A549 (cell line): ENCODE measurements around the gene LOXHD1. TPM values are rescaled to one million over a fixed set of nuclear protein-coding genes. Genes with fewer than 3 reads are reported as not detected.

Source experiments
- ATAC-seq, 2 experiments: fragments of 200-7000 bp in 1 of 2; fragments of >200 bp in 1 of 2; cut with Nextera tagmentation in 1 of 2; cut with Tn5 transposase in 1 of 2; 3 replicates each; pipeline versions ENCODE4 v1.8.0 to v1.9.1; 2018 to 2020; ENCODE audit warnings: mild to moderate bottlenecking in 1 of 2, moderate library complexity in 1 of 2
- CTCF ChIA-PET: fragments of 300-600 bp; sonication (Branson Sonifier 250); formaldehyde crosslinking; extraction: SDS; loops from one replicate; lab custom pipeline; 2021; ENCODE audit warnings: antibody characterized with exemption, inconsistent platforms; lab: Yijun Ruan, JAX
- POLR2A ChIA-PET: fragments of 350-600 bp; formaldehyde crosslinking; extraction: SDS; loops from one replicate; lab custom pipeline; 2021; ENCODE audit warnings: antibody characterized with exemption, inconsistent platforms; lab: Yijun Ruan, JAX
- DNase-seq, 2 experiments: peaks; one replicate each; pipeline versions ENCODE4 v3.0.0 to v3.0.0-alpha.2; 2011 to 2016; ENCODE audit warnings: low read depth in 1 of 2, low spot score in 1 of 2
- FAIRE-seq: peaks from 2 replicates; lab custom pipeline; 2011; peaks lifted over from hg19 to GRCh38; lab: Jason Lieb, UNC
- H3K27ac ChIP-seq, 2 experiments: fragments of >200 bp; sonication (Bioruptor Twin); formaldehyde crosslinking; 3 replicates each; pipeline ENCODE4 v1.5.1; 2016 to 2017
- H3K4me1 ChIP-seq: fragments of >200 bp; sonication (Bioruptor Twin); formaldehyde crosslinking; 3 replicates; pipeline ENCODE4 v1.6.1; 2016
- H3K4me2 ChIP-seq: fragments of >200 bp; sonication (Bioruptor Twin); formaldehyde crosslinking; 3 replicates; pipeline ENCODE4 v1.6.1; 2016
- H3K4me3 ChIP-seq: fragments of >200 bp; sonication (Bioruptor Twin); formaldehyde crosslinking; 3 replicates; pipeline ENCODE4 v1.5.1; 2016
- H3K9me3 ChIP-seq: fragments of >200 bp; sonication (Bioruptor Twin); formaldehyde crosslinking; 3 replicates; pipeline ENCODE4 v1.6.1; 2016
- CBX8 ChIP-seq: fragments of 200-600 bp; sonication (generic); IDR thresholded peaks from 2 replicates; pipeline ENCODE4 v1.6.1; 2016
- EHF ChIP-seq: fragments of 250-450 bp; sonication (Bioruptor Pico); IDR thresholded peaks from 2 replicates; pipeline ENCODE4 v1.5.0; 2020; ENCODE audit warnings: mild to moderate bottlenecking
- EHMT2 ChIP-seq: fragments of 200-600 bp; sonication (generic); IDR thresholded peaks from 2 replicates; pipeline ENCODE4 v1.6.1; 2016; ENCODE audit warnings: antibody characterized with exemption, low read depth, mild to moderate bottlenecking, moderate library complexity
- EP300 ChIP-seq, 2 experiments: fragments of >200 bp; sonication (Bioruptor Twin); formaldehyde crosslinking; IDR thresholded peaks; 2 replicates in 1 of 2; 3 replicates in 1 of 2; pipeline ENCODE4 v1.6.1; 2016 to 2017
- FOSL2 ChIP-seq, 2 experiments: fragments of 450-650 bp in 1 of 2; fragments of >200 bp in 1 of 2; sonication (Bioruptor Twin) in 1 of 2; formaldehyde crosslinking; IDR thresholded peaks; 2 replicates each; pipeline versions ENCODE4 v1.5.0 to v1.6.1; 2016 to 2020; ENCODE audit warnings: mild to moderate bottlenecking in 1 of 2, moderate library complexity in 1 of 2
- HDAC2 ChIP-seq: fragments of 200-600 bp; sonication (generic); IDR thresholded peaks from 2 replicates; pipeline ENCODE4 v1.6.1; 2016
- HEYL ChIP-seq: fragments of 250-450 bp; sonication (Bioruptor Pico); IDR thresholded peaks from 2 replicates; pipeline ENCODE4 v1.8.0; 2021; ENCODE audit warnings: mild to moderate bottlenecking, moderate library complexity
- HOXB5 ChIP-seq: fragments of 250-450 bp; sonication (Bioruptor Pico); IDR thresholded peaks from 2 replicates; pipeline ENCODE4 v1.5.0; 2020; ENCODE audit warnings: mild to moderate bottlenecking, moderate library complexity
- MAFK ChIP-seq: fragments of 450-650 bp; IDR thresholded peaks from 2 replicates; pipeline ENCODE4 v1.6.1; 2014; ENCODE audit not compliant: partially characterized antibody
- MAX ChIP-seq: IDR thresholded peaks from 2 replicates; pipeline ENCODE4 v1.6.1; 2012
- POLR2AphosphoS2 ChIP-seq: conservative IDR thresholded peaks from 2 replicates; pipeline ENCODE4 v1.6.1; 2012; ENCODE audit warnings: low read length, improper control_type of control experiment, inconsistent platforms
- REST ChIP-seq: fragments of 200-600 bp; sonication (generic); IDR thresholded peaks from 2 replicates; pipeline ENCODE4 v1.6.1; 2016; ENCODE audit warnings: antibody characterized with exemption, mild to moderate bottlenecking, moderate library complexity
- RNF2 ChIP-seq: fragments of 200-600 bp; sonication (generic); IDR thresholded peaks from 2 replicates; pipeline ENCODE4 v1.6.1; 2016; ENCODE audit warnings: low read depth, mild to moderate bottlenecking, antibody characterized with exemption, moderate library complexity, borderline replicate concordance
- SREBF2 ChIP-seq: fragments of 450-650 bp; IDR thresholded peaks from 2 replicates; pipeline ENCODE4 v1.6.1; 2014; ENCODE audit warnings: mild to moderate bottlenecking, moderate library complexity
- TFCP2L1 ChIP-seq: fragments of 250-450 bp; sonication (Bioruptor Pico); IDR thresholded peaks from 2 replicates; pipeline ENCODE4 v1.5.0; 2021; ENCODE audit warnings: mild to moderate bottlenecking
- ZNF302 ChIP-seq: fragments of 250-450 bp; sonication (Bioruptor Pico); IDR thresholded peaks from 2 replicates; pipeline ENCODE4 v1.9.0; 2021; ENCODE audit warnings: inconsistent platforms, mild to moderate bottlenecking, moderate library complexity
- WGBS: methylation state at CpG from one replicate; pipeline ENCODE4 v1.1.6; 2017; ENCODE audit errors: missing lambda C conversion rate; 5-methylcytosine and 5-hydroxymethylcytosine counted together
- polyA plus RNA-seq, 4 experiments: library from polyadenylated mRNA; depleted of rRNA in 3 of 4; stranded (reverse); fragments of >200 nt; fragmentation: RNase III in 1 of 4; extraction: RNeasy Plus Mini Kit Qiagen cat#74134 plus additional on column Dnase treatment in 1 of 4; gene quantifications; 2 replicates in 3 of 4; 3 replicates in 1 of 4; pipeline ENCODE4 v1.2.3, GENCODE V29; 2011 to 2017
- TF ChIP-seq, protein P1 (sequence below): IDR thresholded peaks from 2 replicates; pipeline ENCODE4 v1.6.1; 2012; ENCODE audit warnings: low read depth, borderline replicate concordance

Gene LOXHD1
- polyA plus RNA-seq, 2 of the 4 experiments (the other 2 are of a cell fraction): not detected

- TF ChIP-seq MAX: no peak
- TF ChIP-seq EHF (CRISPR knock-in tag): no peak
- TF ChIP-seq RNF2: no peak
- no peak for TF ChIP-seq CBX8
- TF ChIP-seq, protein P1, sequence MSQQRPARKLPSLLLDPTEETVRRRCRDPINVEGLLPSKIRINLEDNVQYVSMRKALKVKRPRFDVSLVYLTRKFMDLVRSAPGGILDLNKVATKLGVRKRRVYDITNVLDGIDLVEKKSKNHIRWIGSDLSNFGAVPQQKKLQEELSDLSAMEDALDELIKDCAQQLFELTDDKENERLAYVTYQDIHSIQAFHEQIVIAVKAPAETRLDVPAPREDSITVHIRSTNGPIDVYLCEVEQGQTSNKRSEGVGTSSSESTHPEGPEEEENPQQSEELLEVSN: no peak
- TF ChIP-seq HEYL (CRISPR knock-in tag): no peak
- no peak for TF ChIP-seq POLR2AphosphoS2
- no peak for TF ChIP-seq SREBF2
- no peak for TF ChIP-seq FOSL2 (IDR thresholded peaks at IDR 0.05)
- no peak for TF ChIP-seq FOSL2 (CRISPR knock-in tag; IDR thresholded peaks at IDR 0.05)
- no peak for TF ChIP-seq MAFK
- no peak for TF ChIP-seq EP300 (IDR thresholded peaks at IDR 0.05)
- ChIA-PET CTCF (no interaction called here), POLR2A (no interaction called here)
- FAIRE-seq (no peak), ATAC-seq (no peak), DNase-seq (no peak)
- 8% methylated on average over 9 of the region's 14 CpGs for WGBS
- Histone ChIP-seq H3K4me1 (no peaks in the 10 kb centered on the region), H3K4me3 (no peak overlapping the region), H3K27ac (no peak overlapping the region), H3K9me3 (no peaks in the 10 kb centered on the region), H3K4me2 (no peak overlapping the region)
Observed at GRCh38 chr18:46506974-46507586, 149.9 kb downstream of the LOXHD1 start.

GRCh38 chr18:46502444-46502843 lies 154.6 kb downstream of the LOXHD1 start:
- Histone ChIP-seq H3K4me3 (no peak overlapping the region), H3K4me1 (no peaks in the 10 kb centered on the region), H3K27ac (no peak overlapping the region), H3K4me2 (no peak overlapping the region), H3K9me3 (no peaks in the 10 kb centered on the region)
- ChIA-PET POLR2A (no interaction called here), CTCF (no interaction called here)
- TF ChIP-seq REST (peak; percentile 81), POLR2AphosphoS2 (no peak), HOXB5 (no peak), MAX (no peak)
- no peak for FAIRE-seq
- ATAC-seq: no peak
- WGBS: 3% methylated on average over 2 of the region's 2 CpGs
- DNase-seq: no peak

DNA sequence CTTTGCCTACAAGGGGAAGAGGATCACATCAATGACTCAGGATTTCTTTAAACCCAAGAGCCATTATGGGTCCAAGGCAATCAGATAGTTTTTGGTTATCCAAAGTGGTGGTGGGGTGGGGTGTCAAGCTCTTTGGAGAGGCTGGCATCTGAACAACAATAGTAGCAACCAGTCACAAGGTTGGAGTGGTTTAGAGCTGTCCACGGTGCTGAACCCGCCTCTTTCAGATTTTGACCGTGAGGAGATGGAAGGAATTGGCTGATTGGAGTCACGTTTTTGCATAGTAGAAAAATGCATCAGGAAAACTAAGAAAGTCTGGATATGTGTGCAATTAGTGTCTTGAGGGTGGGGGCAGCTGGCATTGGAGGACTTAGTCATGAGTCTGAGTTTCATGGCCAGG lies 159.9 kb downstream of the LOXHD1 start:
- ATAC-seq: no peak
- CTCF ChIA-PET: interaction anchor here (1.1 kb wide), 1 partner anchor 20 kb away, joined by 3 read pairs; no protein-coding TSS in a partner anchor
- no peak for FAIRE-seq
- DNase-seq: no peak
- POLR2A ChIA-PET: no interaction called here
- WGBS: 22% methylated on average over 3 of the region's 4 CpGs
- TF ChIP-seq ZNF302 (CRISPR knock-in tag) (no peak), REST (peak; percentile 92), HDAC2 (no peak), EHMT2 (peak; percentile 51; the same call in 1 of the 2 replicates), TFCP2L1 (no peak)
- no peak overlapping the region for H3K4me2 ChIP-seq
- no peak overlapping the region for H3K27ac ChIP-seq
- no peak overlapping the region for H3K4me3 ChIP-seq
- no peaks in the 10 kb centered on the region for H3K4me1 ChIP-seq
- H3K9me3 ChIP-seq: no peaks in the 10 kb centered on the region
